ENCODE measurements around the gene TRIM71.
A peak's percentile ranks its signal among the peaks of the same experiment; 100 is the strongest.
"Not testable (repeated sequence)": the region's sequence is repeated elsewhere in the genome, so short reads cannot be mapped to it uniquely, and the experiment has no call there.

The TRIM71 gene

GRCh38 chr3:32909999-32910398 lies 92.2 kb downstream of the TRIM71 start:
- no peak for DNase-seq
- TF ChIP-seq POLR2A (IDR thresholded peaks at IDR 0.05; ENCODE audit: low read length) (no peak), GATA1 (IDR thresholded peaks at IDR 0.05; ENCODE audit: low read depth, low read length) (no peak)

DNA sequence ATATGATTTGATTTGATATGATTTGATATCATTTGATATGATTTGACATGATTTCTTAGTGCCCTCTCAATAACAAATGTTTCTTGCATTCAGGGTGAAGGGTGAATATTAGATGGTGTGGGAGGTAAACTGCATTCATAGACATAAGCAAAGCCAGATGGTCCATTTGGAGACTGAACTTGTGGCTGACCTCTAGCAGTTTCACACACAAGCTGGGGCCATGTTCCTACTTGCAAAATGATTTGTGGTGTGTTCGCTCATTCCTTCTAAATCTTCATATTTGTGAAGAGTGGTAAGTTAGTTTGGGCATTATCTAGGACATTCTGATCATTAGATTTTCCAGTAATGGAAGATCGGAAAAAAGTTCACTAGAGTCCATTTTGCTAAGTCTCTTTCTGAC lies 93.2 kb downstream of the TRIM71 start:
- TF ChIP-seq POLR2A (IDR thresholded peaks at IDR 0.05; ENCODE audit: low read length) (no peak), GATA1 (IDR thresholded peaks at IDR 0.05; ENCODE audit: low read depth, low read length) (no peak)
- no peak for DNase-seq

- DNase-seq: no peak
- TF ChIP-seq POLR2A (IDR thresholded peaks at IDR 0.05; ENCODE audit: low read length): no peak
- no peak for TF ChIP-seq GATA1 (IDR thresholded peaks at IDR 0.05; ENCODE audit: low read depth, low read length)
Observed at GRCh38 chr3:32912046-32912445, 94.2 kb downstream of the TRIM71 start.

GRCh38 chr3:32913790-32914446 lies 96.1 kb downstream of the TRIM71 start:
- no peak for TF ChIP-seq GATA1 (IDR thresholded peaks at IDR 0.05; ENCODE audit: low read depth, low read length)
- TF ChIP-seq POLR2A (IDR thresholded peaks at IDR 0.05; ENCODE audit: low read length): no peak
- DNase-seq: no peak

GRCh38 chr3:32919920-32920319 lies 102.1 kb downstream of the TRIM71 start:
- DNase-seq: no peak
- no peak for TF ChIP-seq GATA1 (IDR thresholded peaks at IDR 0.05; ENCODE audit: low read depth, low read length)
- no peak for TF ChIP-seq POLR2A (IDR thresholded peaks at IDR 0.05; ENCODE audit: low read length)

DNA sequence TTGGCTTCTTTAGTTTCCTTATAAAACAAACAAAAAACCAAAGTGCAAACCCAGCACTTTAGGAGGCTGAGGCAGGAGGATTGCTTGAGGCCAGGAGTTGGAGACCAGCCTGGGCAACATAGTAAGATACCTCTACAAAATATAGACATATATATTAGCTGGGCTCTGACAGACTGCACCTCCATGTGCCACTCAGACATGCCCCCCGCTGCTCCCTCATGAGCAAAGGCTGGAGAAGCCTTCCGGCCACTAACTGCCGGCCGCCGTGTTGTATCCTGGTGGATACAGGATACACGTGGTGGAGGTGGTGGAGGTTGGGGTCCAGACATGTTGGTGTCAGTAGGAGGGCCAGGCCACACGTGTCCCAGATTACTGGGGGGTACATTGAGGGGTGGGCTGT lies 104.3 kb downstream of the TRIM71 start:
- DNase-seq: no peak
- TF ChIP-seq GATA1 (IDR thresholded peaks at IDR 0.05; ENCODE audit: low read depth, low read length) (no peak), POLR2A (IDR thresholded peaks at IDR 0.05; ENCODE audit: low read length) (no peak)

GRCh38 chr3:32930161-32930560 lies 112.4 kb downstream of the TRIM71 start:
- DNase-seq: no peak
- no peak for TF ChIP-seq GATA1 (IDR thresholded peaks at IDR 0.05; ENCODE audit: low read depth, low read length)
- no peak for TF ChIP-seq POLR2A (IDR thresholded peaks at IDR 0.05; ENCODE audit: low read length)

- DNase-seq: not testable (repeated sequence)
Observed at GRCh38 chr3:32931273-32931672, 113.5 kb downstream of the TRIM71 start.

GRCh38 chr3:32934150-32934742 lies 116.4 kb downstream of the TRIM71 start:
- DNase-seq: peak; percentile 33 to 67

GRCh38 chr3:32937331-32937730 lies 119.5 kb downstream of the TRIM71 start:
- TF ChIP-seq GATA1 (IDR thresholded peaks at IDR 0.05; ENCODE audit: low read depth, low read length) (no peak), POLR2A (IDR thresholded peaks at IDR 0.05; ENCODE audit: low read length) (no peak)
- no peak for DNase-seq

More at GRCh38 chr3:32934150-32934742, 116.4 kb downstream of the TRIM71 start:
- TF ChIP-seq GATA1 (IDR thresholded peaks at IDR 0.05; ENCODE audit: low read depth, low read length) (no peak), POLR2A (IDR thresholded peaks at IDR 0.05; ENCODE audit: low read length) (no peak)

DNA sequence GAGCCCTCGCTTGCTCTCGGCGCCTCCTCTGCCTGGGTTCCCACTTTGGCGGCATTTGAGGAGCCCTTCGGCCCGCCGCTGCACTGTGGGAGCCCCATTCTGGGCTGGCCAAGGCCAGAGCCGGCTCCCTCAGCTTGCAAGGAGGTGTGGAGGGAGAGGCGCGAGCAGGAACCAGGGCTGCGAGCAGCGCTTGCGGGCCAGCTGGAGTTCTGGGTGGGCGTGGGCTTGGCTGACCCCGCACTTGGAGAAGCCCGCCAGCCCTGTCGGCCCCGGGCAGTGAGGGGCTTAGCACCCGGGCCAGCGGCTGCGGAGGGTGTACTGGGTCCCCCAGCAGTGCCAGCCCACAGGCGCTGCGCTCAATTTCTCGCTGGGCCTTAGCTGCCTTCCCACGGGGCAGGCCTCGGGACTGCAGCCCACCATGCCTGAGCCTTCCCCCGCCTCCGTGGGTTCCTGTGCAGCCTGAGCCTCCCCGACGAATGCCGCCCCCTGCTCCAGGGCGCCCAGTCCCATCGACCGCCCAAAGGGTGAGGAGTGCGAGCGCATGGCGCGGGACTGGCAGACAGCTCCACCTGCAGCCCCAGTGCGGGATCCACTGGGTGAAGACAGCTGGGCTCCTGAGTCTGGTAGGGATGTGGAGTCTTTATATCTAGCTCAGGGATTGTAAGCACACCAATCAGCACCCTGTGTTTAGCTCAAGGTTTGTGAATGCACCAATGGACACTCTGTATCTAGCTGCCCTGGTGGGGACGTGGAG lies 121.9 kb downstream of the TRIM71 start:
- DNase-seq: not testable (repeated sequence)

- DNase-seq: no peak
- TF ChIP-seq POLR2A (IDR thresholded peaks at IDR 0.05; ENCODE audit: low read length) (no peak), GATA1 (IDR thresholded peaks at IDR 0.05; ENCODE audit: low read depth, low read length) (no peak)
Observed at GRCh38 chr3:32940726-32941125, 122.9 kb downstream of the TRIM71 start.

DNA sequence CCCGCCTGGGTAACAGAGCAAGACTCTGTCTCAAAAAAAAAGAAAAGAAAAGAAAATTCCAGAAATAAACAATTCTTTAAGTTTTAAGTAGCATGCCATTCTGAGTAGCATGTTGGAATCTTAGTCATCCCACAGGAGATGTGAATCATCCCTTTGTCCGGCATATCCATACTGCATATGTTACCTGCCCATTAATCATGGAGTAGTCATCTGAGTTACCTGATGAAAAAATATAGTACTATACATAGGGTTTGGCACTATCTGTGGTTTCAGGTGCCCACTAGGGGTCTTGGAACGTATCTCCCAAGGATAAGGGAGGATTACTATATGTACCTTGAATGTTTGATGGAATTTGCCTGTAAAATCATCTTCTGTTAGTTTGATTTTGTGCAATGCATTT lies 127.3 kb downstream of the TRIM71 start:
- no peak for TF ChIP-seq POLR2A (IDR thresholded peaks at IDR 0.05; ENCODE audit: low read length)
- TF ChIP-seq GATA1 (IDR thresholded peaks at IDR 0.05; ENCODE audit: low read depth, low read length): no peak
- no peak for DNase-seq

GRCh38 chr3:32945598-32945997 lies 127.8 kb downstream of the TRIM71 start:
- not testable (repeated sequence) for DNase-seq
